Measurements from ENCODE around the gene SAMD11. TPM values are rescaled to one million over a fixed set of nuclear protein-coding genes. Genes with fewer than 3 reads are reported as not detected.
A peak's percentile ranks its signal among the peaks of the same experiment; 100 is the strongest.

The SAMD11 gene
- polyA plus RNA-seq, 1 donor, result 18.1 TPM

DNA sequence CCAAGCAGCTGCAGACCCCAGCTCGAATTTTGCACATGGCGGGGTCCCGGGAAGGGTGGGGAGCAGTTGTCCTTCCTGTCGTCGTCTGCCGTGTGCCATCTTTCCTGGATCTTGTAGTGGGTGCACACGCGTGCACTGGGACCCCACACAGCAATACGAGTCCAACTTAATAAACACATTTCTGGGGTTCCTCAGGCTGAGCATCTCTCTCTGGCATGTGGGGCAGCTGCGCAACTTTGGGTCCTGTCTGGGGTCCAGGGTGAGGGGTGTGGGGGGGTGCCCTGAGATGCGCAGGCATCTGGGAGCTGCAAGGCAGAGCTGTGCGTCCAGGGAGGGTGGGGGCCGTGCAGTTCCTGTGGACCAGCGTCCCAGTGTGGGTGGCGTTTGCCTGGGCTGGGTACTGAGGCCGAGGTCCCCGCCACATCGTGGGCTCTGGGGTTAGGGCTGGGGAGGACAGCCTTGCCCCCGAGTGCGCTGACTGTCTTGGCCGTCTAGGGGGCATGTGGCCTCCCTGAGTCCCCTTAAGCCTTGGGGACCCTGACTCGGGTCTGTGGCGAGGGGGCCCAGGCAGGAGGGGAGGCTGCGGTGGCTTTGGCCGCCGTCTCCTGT, 41.9 kb downstream of the SAMD11 start:
- Histone ChIP-seq H3K4me3 (ENCODE audit: low read length) (no peak overlapping the region), H3K27me3 (ENCODE audit: control insufficient read depth, insufficient read depth, low read length) (peaks cover 54% of the 10 kb centered on the region), H3K4me1 (ENCODE audit: control insufficient read depth, insufficient read depth, low read length) (peaks cover 21% of the 10 kb centered on the region), H3K9me3 (ENCODE audit: control insufficient read depth, low read depth, low read length) (peaks cover 34% of the 10 kb centered on the region), H3K27ac (ENCODE audit: low read length) (no peak overlapping the region), H3K36me3 (ENCODE audit: control insufficient read depth, insufficient read depth, low read length) (no peaks in the 10 kb centered on the region)
- WGBS (ENCODE audit: insufficient coverage, low lambda C conversion rate), result no CpG with 5 or more reads among the region's 26 CpGs
- DNase-seq, result no peak

DNA sequence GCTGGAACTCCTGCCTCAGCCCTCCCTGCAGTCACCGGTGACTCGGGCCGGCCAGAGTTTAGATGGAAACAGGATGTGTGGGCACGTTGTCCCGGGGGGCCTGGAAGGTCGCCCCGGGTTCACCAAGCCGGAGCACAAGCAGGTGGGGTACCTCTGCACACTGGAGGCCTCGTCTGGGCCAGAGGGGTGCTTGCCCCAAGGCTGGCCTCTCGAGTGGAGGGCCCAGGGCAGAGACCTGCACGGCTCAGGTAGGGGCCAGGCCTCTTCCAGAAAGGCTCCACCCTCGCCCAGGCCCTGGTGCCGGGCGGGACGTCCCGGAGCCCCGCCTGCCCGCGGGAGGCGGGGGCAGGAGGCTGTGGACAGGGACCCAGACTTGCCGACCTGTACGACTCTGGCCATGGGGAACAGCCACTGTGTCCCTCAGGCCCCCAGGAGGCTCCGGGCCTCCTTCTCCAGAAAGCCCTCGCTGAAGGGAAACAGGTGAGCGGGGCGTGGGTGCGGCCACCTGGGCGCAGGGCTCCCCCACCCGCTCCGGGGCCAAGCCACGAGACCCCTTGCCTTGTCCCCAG, 42.5 kb downstream of the SAMD11 start, which contains the start of gene PLEKHN1:
Gene PLEKHN1 (plus strand): TSS at position 348 of the 569 bp plus-strand sequence. CDS start 50 bp downstream, at position 398.
- WGBS (ENCODE audit: insufficient coverage, low lambda C conversion rate), result no CpG with 5 or more reads among the region's 31 CpGs
- H3K27ac ChIP-seq (ENCODE audit: low read length), result peak within 1 kb of the TSS; percentile 56
- peaks cover 58% of the 10 kb centered on the region for H3K27me3 ChIP-seq (ENCODE audit: control insufficient read depth, insufficient read depth, low read length)
- no peaks in the 10 kb centered on the region for H3K36me3 ChIP-seq (ENCODE audit: control insufficient read depth, insufficient read depth, low read length)
- peak in 1 of 2 donors; percentile 61 for DNase-seq
- peak within 1 kb of the TSS; percentile 48 for H3K4me3 ChIP-seq (ENCODE audit: low read length)
- H3K4me1 ChIP-seq (ENCODE audit: control insufficient read depth, insufficient read depth, low read length), result peaks cover 21% of the 10 kb centered on the region
- peaks cover 34% of the 10 kb centered on the region for H3K9me3 ChIP-seq (ENCODE audit: control insufficient read depth, low read depth, low read length)

DNA sequence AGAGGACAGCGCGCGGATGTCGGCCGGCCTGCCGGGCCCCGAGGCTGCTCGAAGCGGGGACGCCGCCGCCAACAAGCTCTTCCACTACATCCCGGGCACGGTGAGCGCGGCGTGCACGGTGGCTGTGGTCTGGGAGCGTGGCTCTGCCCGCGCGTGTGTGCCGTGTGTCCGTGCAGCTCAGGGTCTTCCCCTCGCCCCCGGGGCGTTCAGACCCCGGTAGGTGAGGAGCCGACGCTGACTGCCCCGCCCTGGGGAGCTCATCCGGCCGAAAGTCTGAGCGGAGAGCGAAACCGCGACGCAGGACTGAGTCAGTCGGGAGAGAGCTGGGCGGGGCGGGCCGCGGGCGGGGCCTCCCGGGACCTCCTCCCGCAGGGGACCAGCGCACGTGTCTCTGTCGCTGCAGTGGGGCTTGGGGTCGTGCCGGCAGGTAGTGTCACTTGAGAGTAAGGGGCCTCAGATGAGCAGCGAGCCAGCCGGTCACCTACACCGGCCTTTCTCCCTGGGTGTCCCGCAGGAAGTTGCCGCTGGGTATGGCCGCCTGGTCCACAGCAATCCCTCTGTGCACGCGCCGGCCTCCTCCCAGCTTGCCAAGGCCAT, 43.1 kb downstream of the SAMD11 start:
- Histone ChIP-seq H3K27me3 (ENCODE audit: control insufficient read depth, insufficient read depth, low read length) (peaks cover 61% of the 10 kb centered on the region), H3K36me3 (ENCODE audit: control insufficient read depth, insufficient read depth, low read length) (no peaks in the 10 kb centered on the region), H3K4me3 (ENCODE audit: low read length) (peak overlapping the region; percentile 48), H3K4me1 (ENCODE audit: control insufficient read depth, insufficient read depth, low read length) (peaks cover 18% of the 10 kb centered on the region), H3K9me3 (ENCODE audit: control insufficient read depth, low read depth, low read length) (peaks cover 31% of the 10 kb centered on the region), H3K27ac (ENCODE audit: low read length) (peak overlapping the region; percentile 56)
- WGBS (ENCODE audit: insufficient coverage, low lambda C conversion rate), result no CpG with 5 or more reads among the region's 60 CpGs
- DNase-seq, result peak; percentile 54 to 82

DNA sequence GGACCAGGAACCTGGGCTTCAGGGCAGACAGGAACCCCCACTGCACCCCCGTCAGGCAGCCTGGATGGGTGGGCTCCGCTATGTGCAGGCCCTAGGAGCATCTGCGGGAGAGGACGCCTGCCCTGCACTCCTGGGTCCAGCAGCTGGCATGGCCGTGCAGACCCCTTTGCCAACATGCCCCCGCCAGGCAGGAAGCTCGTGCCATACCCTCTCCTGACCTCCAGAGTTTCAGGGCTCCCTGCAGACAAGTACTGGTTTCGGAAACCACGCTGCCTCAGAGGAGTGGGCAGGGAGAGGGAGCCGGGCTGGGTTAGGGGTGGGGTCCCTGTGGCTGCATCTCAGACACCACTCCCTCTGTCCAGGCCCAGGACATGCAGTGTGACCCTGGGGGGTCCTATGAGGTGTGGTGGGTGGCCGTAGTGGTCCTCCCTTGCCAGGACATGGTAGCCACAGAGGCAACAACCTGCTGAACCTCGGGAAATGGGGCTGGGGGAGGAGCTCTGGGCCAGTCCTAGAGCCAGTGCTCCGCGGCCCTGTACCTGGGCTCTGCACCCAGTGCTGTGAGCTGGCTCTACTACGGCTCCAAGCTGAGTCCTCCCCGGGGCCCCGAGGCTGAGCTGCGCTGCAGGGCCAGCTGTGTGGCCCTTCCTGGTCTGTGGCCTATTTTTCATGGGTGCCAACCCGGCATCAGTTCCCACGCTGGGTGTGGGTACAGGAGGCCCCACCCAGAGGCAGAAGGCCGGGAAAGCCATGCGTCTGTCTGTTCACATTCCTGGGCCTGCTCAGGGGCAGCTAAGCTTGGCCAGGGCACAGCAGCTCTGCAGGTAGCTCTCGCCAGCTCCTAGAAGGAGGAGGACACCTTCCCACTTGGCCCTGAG, 44.0 kb downstream of the SAMD11 start:
- no CpG with 5 or more reads among the region's 23 CpGs for WGBS (ENCODE audit: insufficient coverage, low lambda C conversion rate)
- H3K4me3 ChIP-seq (ENCODE audit: low read length), result no peak overlapping the region
- H3K27ac ChIP-seq (ENCODE audit: low read length), result no peak overlapping the region
- DNase-seq, result no peak
- peaks cover 68% of the 10 kb centered on the region for H3K27me3 ChIP-seq (ENCODE audit: control insufficient read depth, insufficient read depth, low read length)
- no peaks in the 10 kb centered on the region for H3K36me3 ChIP-seq (ENCODE audit: control insufficient read depth, insufficient read depth, low read length)
- H3K4me1 ChIP-seq (ENCODE audit: control insufficient read depth, insufficient read depth, low read length), result peaks cover 18% of the 10 kb centered on the region
- H3K9me3 ChIP-seq (ENCODE audit: control insufficient read depth, low read depth, low read length), result peaks cover 30% of the 10 kb centered on the region

DNA sequence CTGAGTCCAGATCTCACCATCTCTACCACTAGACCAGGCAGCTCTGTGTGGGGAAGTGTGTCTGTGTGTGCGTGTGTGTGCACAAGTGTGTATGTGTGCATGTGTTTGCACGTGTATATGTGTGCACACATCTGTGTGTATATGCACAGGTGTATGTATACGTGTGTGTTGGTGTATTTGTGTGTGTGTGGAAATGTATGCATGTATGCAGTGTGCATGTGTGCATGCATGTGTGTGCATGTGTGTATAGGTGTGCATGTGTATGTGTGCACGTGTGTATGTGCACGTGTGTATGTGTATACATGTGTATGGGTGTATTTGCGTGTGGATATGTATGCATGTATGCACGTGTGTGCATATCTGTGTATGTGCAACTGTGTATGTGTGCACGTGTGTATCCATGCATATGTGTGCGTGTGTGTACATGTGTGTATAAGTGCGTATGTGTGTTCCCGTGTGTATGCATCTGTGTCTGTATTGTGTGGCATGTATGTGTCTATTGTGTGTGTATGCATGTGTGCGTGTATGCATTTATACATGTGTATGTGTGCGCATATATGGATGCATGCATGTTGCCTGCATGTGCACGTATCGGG, 45.6 kb downstream of the SAMD11 start:
- Histone ChIP-seq H3K4me3 (ENCODE audit: low read length) (no peak overlapping the region), H3K27ac (ENCODE audit: low read length) (no peak overlapping the region), H3K36me3 (ENCODE audit: control insufficient read depth, insufficient read depth, low read length) (no peaks in the 10 kb centered on the region), H3K9me3 (ENCODE audit: control insufficient read depth, low read depth, low read length) (peaks cover 21% of the 10 kb centered on the region), H3K4me1 (ENCODE audit: control insufficient read depth, insufficient read depth, low read length) (peaks cover 9% of the 10 kb centered on the region), H3K27me3 (ENCODE audit: control insufficient read depth, insufficient read depth, low read length) (peaks cover 85% of the 10 kb centered on the region)
- no peak for DNase-seq
- no CpG with 5 or more reads among the region's 15 CpGs for WGBS (ENCODE audit: insufficient coverage, low lambda C conversion rate)

DNA sequence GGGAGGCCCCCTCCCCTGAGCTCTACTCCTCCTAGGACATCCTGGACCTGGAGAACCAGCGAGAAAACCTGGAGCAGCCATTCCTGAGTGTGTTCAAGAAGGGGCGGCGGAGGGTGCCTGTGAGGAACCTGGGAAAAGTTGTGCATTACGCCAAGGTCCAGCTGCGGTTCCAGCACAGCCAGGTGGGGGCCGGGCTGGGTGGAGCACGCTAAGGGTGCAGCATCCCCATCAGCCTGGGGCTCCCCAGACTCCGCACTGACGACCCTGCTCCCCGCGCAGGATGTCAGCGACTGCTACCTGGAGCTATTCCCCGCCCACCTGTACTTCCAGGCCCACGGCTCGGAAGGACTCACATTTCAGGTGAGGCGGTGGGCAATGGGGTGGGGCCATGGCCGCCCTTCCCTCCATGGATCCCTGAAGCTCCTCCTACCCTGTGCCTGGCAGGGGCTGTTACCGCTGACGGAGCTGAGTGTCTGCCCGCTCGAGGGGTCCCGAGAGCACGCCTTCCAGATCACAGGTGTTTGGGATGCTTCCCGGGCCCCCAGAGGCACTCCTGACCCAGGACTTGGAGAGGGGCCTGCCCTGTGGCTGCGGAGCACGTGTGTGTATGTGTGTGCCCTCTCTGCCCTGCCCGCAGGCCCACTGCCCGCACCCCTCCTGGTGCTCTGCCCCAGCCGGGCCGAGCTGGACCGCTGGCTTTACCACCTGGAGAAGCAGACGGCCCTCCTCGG, 46.7 kb downstream of the SAMD11 start:
- no CpG with 5 or more reads among the region's 33 CpGs for WGBS (ENCODE audit: insufficient coverage, low lambda C conversion rate)
- Histone ChIP-seq H3K27me3 (ENCODE audit: control insufficient read depth, insufficient read depth, low read length) (peaks cover 92% of the 10 kb centered on the region), H3K36me3 (ENCODE audit: control insufficient read depth, insufficient read depth, low read length) (no peaks in the 10 kb centered on the region), H3K4me1 (ENCODE audit: control insufficient read depth, insufficient read depth, low read length) (peaks cover 9% of the 10 kb centered on the region), H3K4me3 (ENCODE audit: low read length) (no peak overlapping the region), H3K9me3 (ENCODE audit: control insufficient read depth, low read depth, low read length) (peaks cover 21% of the 10 kb centered on the region), H3K27ac (ENCODE audit: low read length) (no peak overlapping the region)
- DNase-seq, result no peak

DNA sequence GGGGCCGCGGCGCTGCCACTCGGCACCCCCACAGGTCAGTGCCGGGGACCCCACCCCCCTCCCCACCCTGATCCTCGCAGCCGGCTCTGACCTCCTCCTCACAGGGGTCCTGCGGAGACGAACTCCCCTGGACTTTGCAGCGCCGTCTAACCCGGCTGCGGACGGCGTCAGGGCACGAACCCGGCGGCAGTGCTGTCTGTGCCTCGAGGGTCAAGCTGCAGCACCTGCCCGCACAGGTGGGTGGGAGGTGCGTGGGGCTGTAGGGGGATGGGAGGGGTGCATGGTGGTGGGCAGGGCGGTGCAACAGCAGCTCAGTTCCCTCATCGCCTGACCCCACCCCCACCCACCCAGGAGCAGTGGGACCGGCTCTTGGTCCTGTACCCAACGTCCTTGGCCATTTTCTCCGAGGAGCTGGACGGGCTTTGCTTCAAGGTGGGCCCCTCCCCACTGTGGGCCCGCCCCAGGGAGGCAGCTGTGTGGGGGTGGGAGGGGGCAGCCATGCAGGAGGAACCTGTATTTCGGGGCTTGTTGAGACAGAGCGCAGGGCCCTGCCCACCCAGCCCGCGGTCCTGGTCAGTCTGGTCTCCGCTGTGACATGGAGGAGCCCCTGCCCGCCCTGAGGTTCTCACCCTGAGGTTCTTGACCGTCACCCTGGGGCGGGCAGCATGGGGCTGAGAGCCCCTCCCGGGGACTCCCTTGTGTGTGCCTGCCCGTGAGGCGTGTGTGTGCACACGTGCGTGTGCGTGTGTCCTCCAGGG, 47.4 kb downstream of the SAMD11 start:
- no peaks in the 10 kb centered on the region for H3K36me3 ChIP-seq (ENCODE audit: control insufficient read depth, insufficient read depth, low read length)
- no CpG with 5 or more reads among the region's 42 CpGs for whole genome bisulfite sequencing (ENCODE audit: insufficient coverage, low lambda C conversion rate)
- H3K9me3 ChIP-seq (ENCODE audit: control insufficient read depth, low read depth, low read length), result peaks cover 21% of the 10 kb centered on the region
- DNase-seq, result no peak
- no peak overlapping the region for H3K27ac ChIP-seq (ENCODE audit: low read length)
- H3K4me3 ChIP-seq (ENCODE audit: low read length), result no peak overlapping the region
- H3K4me1 ChIP-seq (ENCODE audit: control insufficient read depth, insufficient read depth, low read length), result peaks cover 9% of the 10 kb centered on the region
- H3K27me3 ChIP-seq (ENCODE audit: control insufficient read depth, insufficient read depth, low read length), result peaks cover 92% of the 10 kb centered on the region

DNA sequence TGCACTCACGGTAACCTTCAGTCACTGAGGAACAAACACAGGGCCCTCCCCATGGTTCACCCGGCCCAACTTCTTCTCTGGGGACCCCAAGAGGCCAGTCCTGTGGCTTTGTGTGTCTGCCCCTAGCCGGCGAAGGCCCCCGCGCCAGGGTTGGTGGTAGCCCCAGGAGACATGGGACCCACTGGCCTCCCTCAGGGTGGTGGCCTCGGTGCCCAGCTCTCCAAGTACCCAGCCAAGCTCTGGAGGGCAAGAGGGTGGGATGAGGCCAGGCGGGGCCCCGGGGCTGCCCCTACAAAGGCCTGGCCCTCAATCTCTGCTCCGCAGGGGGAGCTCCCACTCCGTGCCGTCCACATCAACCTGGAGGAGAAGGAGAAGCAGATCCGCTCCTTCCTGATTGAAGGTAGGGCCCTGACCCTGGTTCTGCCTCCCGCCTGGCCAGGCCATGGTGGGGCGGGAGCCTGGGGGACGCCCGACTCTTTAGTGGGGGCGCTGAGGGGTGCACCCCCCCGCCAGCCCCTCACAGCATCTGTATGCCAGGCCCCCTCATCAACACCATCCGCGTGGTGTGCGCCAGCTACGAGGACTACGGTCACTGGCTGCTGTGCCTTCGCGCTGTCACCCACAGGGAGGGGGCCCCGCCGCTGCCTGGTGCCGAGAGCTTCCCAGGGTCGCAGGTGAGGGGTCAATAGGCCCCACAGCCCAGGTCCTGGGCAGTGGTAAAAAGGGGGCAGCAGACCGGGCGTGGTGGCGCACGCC, 48.2 kb downstream of the SAMD11 start:
- peaks cover 18% of the 10 kb centered on the region for H3K9me3 ChIP-seq (ENCODE audit: control insufficient read depth, low read depth, low read length)
- H3K36me3 ChIP-seq (ENCODE audit: control insufficient read depth, insufficient read depth, low read length), result no peaks in the 10 kb centered on the region
- no peak for DNase-seq
- H3K4me1 ChIP-seq (ENCODE audit: control insufficient read depth, insufficient read depth, low read length), result peaks cover 8% of the 10 kb centered on the region
- WGBS (ENCODE audit: insufficient coverage, low lambda C conversion rate), result no CpG with 5 or more reads among the region's 34 CpGs
- H3K4me3 ChIP-seq (ENCODE audit: low read length), result no peak overlapping the region
- peaks cover 88% of the 10 kb centered on the region for H3K27me3 ChIP-seq (ENCODE audit: control insufficient read depth, insufficient read depth, low read length)
- H3K27ac ChIP-seq (ENCODE audit: low read length), result no peak overlapping the region

All from large intestine (tissue), 3 donors.